Panc1 (cell line): Measurements from ENCODE around the gene PCSK7. TPM values are rescaled to one million over a fixed set of nuclear protein-coding genes. Genes with fewer than 3 reads are reported as not detected.

Experiments
- ATAC-seq: fragments of 200-7000 bp; cut with Tn5 transposase; 2 replicates; pipeline ENCODE4 v1.9.1; 2020; ENCODE audit warnings: mild to moderate bottlenecking, moderate library complexity
- BruUV-seq: library from RNA; stranded (reverse); fragments of 400-500 nt; replicated peaks from 2 replicates; lab custom pipeline; 2021; lab: Mats Ljungman, UMichigan
- CTCF ChIA-PET: fragments of 300-600 bp; sonication (Branson Sonifier 250); formaldehyde crosslinking; loops from one replicate; lab custom pipeline; 2022; ENCODE audit warnings: antibody characterized with exemption; lab: Charles Lee
- POLR2A ChIA-PET: fragments of 300-600 bp; sonication (Branson Sonifier 250); formaldehyde crosslinking; loops from one replicate; lab custom pipeline; 2022; ENCODE audit warnings: antibody characterized with exemption; lab: Charles Lee
- DNase-seq: peaks from one replicate; pipeline ENCODE4 v3.0.0-alpha.2; 2010; ENCODE audit warnings: low read depth, low spot score
- H3K27ac ChIP-seq: 2 replicates; pipeline ENCODE4 v1.5.1; 2011; ENCODE audit warnings: mild to moderate bottlenecking, low read length, inconsistent platforms
- H3K27me3 ChIP-seq: fragments of 200-500 bp; sonication (Bioruptor generic); 2 replicates; pipeline ENCODE4 v1.6.0; 2014; ENCODE audit warnings: low read length, inconsistent platforms; ENCODE audit not compliant: control insufficient read depth, insufficient read depth
- H3K36me3 ChIP-seq: fragments of 200-500 bp; sonication (Bioruptor generic); 2 replicates; pipeline ENCODE4 v1.5.1; 2014; ENCODE audit warnings: inconsistent platforms, mild to moderate bottlenecking, low read length, moderate library complexity; ENCODE audit not compliant: control insufficient read depth, insufficient read depth
- H3K4me1 ChIP-seq: 2 replicates; pipeline ENCODE4 v1.5.1; 2011; ENCODE audit warnings: inconsistent platforms, mild to moderate bottlenecking, low read length, moderate library complexity; ENCODE audit not compliant: control insufficient read depth, insufficient read depth
- H3K4me3 ChIP-seq, 2 experiments: 2 replicates each; pipeline ENCODE4 v1.5.1; 2011 to 2012; ENCODE audit warnings: low read depth in 2 of 2, low read length in 2 of 2, mild to moderate bottlenecking in 2 of 2, inconsistent platforms in 1 of 2, moderate library complexity in 1 of 2
- H3K9me3 ChIP-seq: fragments of 200-500 bp; sonication (Bioruptor generic); 2 replicates; pipeline ENCODE4 v1.5.1; 2014; ENCODE audit warnings: low read depth, mild to moderate bottlenecking, inconsistent platforms, low read length, moderate library complexity; ENCODE audit not compliant: control insufficient read depth, insufficient read depth
- CTCF ChIP-seq: fragments of 450-650 bp; IDR thresholded peaks from 2 replicates; pipeline ENCODE4 v1.5.1; 2017; ENCODE audit warnings: mild to moderate bottlenecking
- POLR2AphosphoS5 ChIP-seq: IDR thresholded peaks from 2 replicates; pipeline ENCODE4 v1.6.1; 2012; ENCODE audit warnings: mild to moderate bottlenecking, low read depth, low read length, moderate library complexity
- REST ChIP-seq, 2 experiments: IDR thresholded peaks; 2 replicates each; pipeline ENCODE4 v1.6.1; 2011 to 2012; ENCODE audit warnings: low read depth in 2 of 2, control low read depth in 1 of 2, low read length in 1 of 2, mild to moderate bottlenecking in 1 of 2, moderate library complexity in 1 of 2; ENCODE audit not compliant: insufficient read depth in 1 of 2
- SIN3A ChIP-seq: IDR thresholded peaks from 2 replicates; pipeline ENCODE4 v1.6.1; 2012; ENCODE audit warnings: low read depth, mild to moderate bottlenecking, low read length, moderate library complexity, borderline replicate concordance; ENCODE audit not compliant: insufficient read depth
- TCF7L2 ChIP-seq: IDR thresholded peaks from 2 replicates; pipeline ENCODE4 v1.6.1; 2011; ENCODE audit warnings: mild to moderate bottlenecking, low read depth, low read length, inconsistent platforms
- in situ Hi-C: cut with HindIII; loops from 2 replicates; pipeline ENCODE4 v1.10.0; 2016; ENCODE audit warnings: low sequenced_read_pairs, low pct_unique_long_range_greater_than_20kb
- intact Hi-C: fragments of 100-400 bp; cut with micrococcal nuclease; formaldehyde crosslinking; loops from one replicate; pipeline ENCODE4 v1.10.0; 2022; ENCODE audit not compliant: unreplicated experiment
- total RNA-seq: library from RNA; stranded (reverse); gene quantifications from one replicate; pipeline ENCODE4 v1.2.1, GENCODE V29; 2021; ENCODE audit not compliant: unreplicated experiment

The PCSK7 gene
- total RNA-seq, 1 experiment from 2014 or later, result 60.6 TPM

- Histone ChIP-seq H3K27me3 (no peaks in the 10 kb centered on the region), H3K9me3 (no peaks in the 10 kb centered on the region), H3K4me1 (peaks cover 6% of the 10 kb centered on the region; the same call in 1 of the 2 replicates), H3K4me3 (no peak overlapping the region), H3K27ac (no peak overlapping the region), H3K36me3 (no peaks in the 10 kb centered on the region)
- POLR2A ChIA-PET, result no interaction called here
- intact Hi-C loops (no loop called here), in situ Hi-C loops (no loop called here)
- no TSS peak for BruUV-seq
- DNase-seq (no peak), ATAC-seq (no peak)
- CTCF ChIA-PET, result no interaction called here
- TF ChIP-seq SIN3A (no peak), CTCF (no peak), REST (IDR thresholded peaks at IDR 0.05; ENCODE audit: insufficient read depth in 1 of 2, low read depth in 2 of 2, low read length in 1 of 2) (no peak)
Observed at GRCh38 chr11:117194267-117194666, 37.6 kb downstream of the PCSK7 start.

GRCh38 chr11:117193130-117194020 is 38.5 kb downstream of the PCSK7 start:
- no peak overlapping the region for H3K27ac ChIP-seq
- H3K4me1 ChIP-seq, result no peaks in the 10 kb centered on the region
- no peak for DNase-seq
- H3K27me3 ChIP-seq, result no peaks in the 10 kb centered on the region
- intact Hi-C loops, result no loop called here
- no peaks in the 10 kb centered on the region for H3K36me3 ChIP-seq
- TF ChIP-seq TCF7L2 (no peak), CTCF (no peak), SIN3A (no peak), POLR2AphosphoS5 (no peak), REST (IDR thresholded peaks at IDR 0.05; ENCODE audit: insufficient read depth in 1 of 2, low read depth in 2 of 2, low read length in 1 of 2) (no peak)
- POLR2A ChIA-PET, result no interaction called here
- H3K4me3 ChIP-seq, result no peak overlapping the region
- ATAC-seq, result no peak
- in situ Hi-C loops, result no loop called here
- CTCF ChIA-PET, result no interaction called here
- BruUV-seq, result no TSS peak
- no peaks in the 10 kb centered on the region for H3K9me3 ChIP-seq
